NCI-H1105 (cell line): ENCODE data around the gene SLC16A12.

Experiments used
- DNase-seq: peaks from one replicate; lab custom pipeline; 2025; lab: John Stamatoyannopoulos, UW

SLC16A12 gene

GRCh38 chr10:89390476-89391225, 144.7 kb downstream of the SLC16A12 start:
- DNase-seq = peak; percentile 53

- DNase-seq = no peak
Measured at GRCh38 chr10:89389254-89389653, 146.1 kb downstream of the SLC16A12 start.

GRCh38 chr10:89388806-89389205, 146.6 kb downstream of the SLC16A12 start:
- DNase-seq = no peak

GRCh38 chr10:89384474-89385340, 150.7 kb downstream of the SLC16A12 start:
- DNase-seq = no peak

- DNase-seq = no peak
Measured at GRCh38 chr10:89382757-89383156, 152.6 kb downstream of the SLC16A12 start.
